HG03039 (cell line): Measurements from ENCODE around the gene MUC2.
"Not testable (repeated sequence)": the region's sequence is repeated elsewhere in the genome, so short reads cannot be mapped to it uniquely, and the experiment has no call there.

Source experiments
- ATAC-seq: cut with Tn5 transposase; IDR thresholded peaks from one replicate; pipeline ENCODE4 v1.9.1; 2021; ENCODE audit warnings: mild to moderate bottlenecking, moderate library complexity; ENCODE audit not compliant: unreplicated experiment

Gene MUC2

DNA sequence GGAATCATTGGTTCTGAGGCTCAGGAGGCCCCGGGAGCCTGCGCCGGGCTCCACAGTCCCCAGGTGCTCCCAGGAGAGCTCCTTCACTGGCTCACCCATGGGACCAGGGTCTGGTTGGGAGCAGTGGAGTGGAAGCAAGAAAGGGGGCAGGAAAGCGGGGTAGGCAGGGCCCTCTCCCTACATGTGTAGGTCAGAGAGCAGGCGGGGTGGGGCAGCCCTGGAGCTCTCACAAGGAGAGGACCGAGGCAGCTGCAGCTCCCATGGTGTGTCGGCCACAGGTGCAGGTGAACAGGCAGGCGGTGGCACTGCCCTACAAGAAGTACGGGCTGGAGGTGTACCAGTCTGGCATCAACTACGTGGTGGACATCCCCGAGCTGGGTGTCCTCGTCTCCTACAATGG is 28.3 kb downstream of the MUC2 start:
- no peak for ATAC-seq

DNA sequence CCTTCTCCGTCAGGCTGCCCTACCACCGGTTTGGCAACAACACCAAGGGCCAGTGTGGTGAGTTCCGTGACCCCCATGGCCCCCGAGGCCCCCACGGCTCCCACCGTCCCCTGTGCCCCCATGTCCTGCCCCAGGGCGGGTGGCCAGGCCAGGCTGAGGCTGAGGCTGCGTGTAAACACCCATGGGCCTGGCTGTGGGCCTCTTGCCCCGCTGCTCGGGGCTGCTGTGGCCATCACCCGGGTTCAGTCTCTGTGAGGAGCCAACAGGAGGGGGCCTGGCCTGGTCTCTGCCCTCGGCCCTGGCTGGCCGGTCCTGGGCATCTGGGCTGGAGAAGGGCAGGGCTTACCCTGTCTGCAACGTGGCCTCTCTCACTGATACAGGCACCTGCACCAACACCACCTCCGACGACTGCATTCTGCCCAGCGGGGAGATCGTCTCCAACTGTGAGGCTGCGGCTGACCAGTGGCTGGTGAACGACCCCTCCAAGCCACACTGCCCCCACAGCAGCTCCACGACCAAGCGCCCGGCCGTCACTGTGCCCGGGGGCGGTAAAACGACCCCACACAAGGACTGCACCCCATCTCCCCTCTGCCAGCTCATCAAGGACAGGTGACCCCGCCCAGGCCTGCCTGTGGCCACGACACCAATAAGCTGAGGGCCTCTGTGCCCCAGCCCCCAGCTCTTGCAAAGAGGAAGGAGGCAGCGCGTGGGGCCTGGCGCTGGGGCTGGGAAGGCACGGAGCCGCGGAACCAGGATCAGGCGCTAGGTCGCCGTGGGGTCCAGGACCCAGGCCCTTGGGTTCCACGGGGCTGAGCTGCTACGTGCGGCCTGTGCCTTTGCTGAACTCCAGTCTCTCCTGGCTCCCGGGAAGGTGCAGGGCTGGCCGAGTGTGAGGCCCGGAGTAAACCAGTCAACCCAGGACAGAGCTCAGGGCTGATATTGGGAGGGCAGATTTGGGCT is 29.0 kb downstream of the MUC2 start:
- no peak for ATAC-seq

DNA sequence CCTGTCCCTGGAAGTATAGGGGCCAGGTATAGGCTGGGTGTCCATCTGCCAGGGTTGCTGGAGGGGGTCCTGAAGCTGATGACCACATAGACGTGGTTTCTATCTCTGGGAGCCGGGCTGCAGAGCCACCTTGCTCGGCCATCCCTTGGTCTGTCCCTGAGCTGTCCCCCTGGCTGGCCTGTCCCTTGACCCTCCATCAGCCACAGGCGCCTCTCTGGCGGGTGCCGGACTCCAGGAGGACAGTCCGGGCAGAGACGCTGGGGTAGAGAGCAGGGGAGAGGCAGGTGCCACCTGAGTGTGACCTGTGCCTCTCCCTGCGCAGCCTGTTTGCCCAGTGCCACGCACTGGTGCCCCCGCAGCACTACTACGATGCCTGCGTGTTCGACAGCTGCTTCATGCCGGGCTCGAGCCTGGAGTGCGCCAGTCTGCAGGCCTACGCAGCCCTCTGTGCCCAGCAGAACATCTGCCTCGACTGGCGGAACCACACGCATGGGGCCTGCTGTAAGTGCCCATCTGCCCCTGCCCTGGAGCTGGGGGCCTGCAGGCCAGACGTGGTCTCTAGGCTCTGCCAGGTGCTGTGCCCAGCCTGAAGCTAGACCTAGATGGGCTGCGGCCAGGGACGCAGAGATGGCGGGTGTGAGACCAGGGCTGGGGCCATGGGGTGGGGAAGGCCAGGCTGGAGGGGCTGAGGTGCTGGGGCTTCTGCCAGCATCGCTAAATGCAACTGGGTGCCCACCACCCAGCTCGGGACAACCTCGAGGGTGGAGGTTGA is 29.9 kb downstream of the MUC2 start:
- ATAC-seq, result no peak

DNA sequence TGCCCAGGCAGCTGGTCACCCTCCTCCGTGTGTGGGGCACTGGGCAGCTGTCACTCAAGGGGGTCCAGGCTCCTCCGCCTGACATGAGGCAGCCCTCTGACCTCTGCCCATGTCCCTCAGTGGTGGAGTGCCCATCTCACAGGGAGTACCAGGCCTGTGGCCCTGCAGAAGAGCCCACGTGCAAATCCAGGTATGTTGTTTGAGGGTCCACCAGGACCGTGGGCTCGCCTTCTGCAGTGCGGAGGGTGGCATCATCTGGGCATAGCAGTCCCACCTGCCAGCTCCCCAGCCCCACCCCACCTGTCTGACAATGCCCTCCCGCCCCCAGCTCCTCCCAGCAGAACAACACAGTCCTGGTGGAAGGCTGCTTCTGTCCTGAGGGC is 30.5 kb downstream of the MUC2 start:
- no peak for ATAC-seq

DNA sequence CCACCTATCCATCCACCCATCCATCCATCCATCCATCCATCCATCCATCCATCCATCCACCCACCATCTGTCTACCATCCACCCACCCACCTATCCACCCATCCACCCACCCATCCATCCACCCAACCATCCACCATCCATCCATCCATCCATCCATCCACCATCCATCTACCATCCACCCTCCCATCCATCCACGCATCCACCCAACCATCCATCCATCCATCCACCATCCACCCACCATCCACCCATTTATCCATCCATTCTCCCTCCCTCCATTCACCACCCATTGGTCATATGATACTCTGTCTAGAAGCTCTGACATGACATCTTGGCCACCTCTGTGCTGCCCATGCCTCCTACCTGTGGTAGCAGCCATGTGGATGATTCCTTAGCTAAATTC is 31.7 kb downstream of the MUC2 start:
- no peak for ATAC-seq

DNA sequence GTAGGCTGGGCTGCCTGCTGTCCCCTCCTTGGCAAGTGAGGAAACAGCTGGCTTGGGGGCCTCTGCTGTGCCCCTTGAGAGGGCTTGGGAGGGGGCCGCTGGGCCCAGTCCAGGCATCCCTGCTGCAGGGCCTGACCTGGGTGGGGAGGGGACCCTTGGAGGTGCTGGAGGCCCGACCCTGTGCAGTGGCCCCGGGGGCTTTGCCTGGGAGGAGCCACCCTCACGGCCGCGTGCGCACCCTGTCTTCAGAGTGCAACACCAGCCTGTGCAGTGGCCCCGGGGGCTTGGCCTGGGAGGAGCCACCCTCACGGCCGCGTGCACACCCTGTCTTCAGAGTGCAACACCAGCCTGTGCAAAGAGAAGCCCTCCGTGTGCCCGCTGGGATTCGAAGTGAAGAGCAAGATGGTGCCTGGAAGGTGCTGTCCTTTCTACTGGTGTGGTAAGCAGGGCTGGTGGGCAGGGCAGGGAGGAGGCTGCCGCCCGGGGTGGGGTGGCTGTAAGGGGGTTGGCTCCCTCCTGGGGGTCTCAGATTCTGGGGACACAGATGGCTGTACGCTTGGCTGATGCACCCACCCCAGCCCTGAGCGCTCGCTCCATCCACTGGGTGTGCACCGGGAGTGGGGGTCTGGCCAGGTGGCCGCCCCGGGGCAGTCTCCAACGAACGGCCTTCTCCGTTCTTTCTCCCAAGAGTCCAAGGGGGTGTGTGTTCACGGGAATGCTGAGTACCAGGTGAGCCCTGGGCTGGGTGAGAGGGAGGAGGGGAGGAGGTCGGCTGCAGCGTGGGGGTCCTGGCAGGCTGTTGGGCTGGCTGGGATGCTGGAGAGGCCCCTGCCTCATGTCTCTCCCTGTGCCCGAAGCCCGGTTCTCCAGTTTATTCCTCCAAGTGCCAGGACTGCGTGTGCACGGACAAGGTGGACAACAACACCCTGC is 32.9 kb downstream of the MUC2 start:
- no peak for ATAC-seq

DNA sequence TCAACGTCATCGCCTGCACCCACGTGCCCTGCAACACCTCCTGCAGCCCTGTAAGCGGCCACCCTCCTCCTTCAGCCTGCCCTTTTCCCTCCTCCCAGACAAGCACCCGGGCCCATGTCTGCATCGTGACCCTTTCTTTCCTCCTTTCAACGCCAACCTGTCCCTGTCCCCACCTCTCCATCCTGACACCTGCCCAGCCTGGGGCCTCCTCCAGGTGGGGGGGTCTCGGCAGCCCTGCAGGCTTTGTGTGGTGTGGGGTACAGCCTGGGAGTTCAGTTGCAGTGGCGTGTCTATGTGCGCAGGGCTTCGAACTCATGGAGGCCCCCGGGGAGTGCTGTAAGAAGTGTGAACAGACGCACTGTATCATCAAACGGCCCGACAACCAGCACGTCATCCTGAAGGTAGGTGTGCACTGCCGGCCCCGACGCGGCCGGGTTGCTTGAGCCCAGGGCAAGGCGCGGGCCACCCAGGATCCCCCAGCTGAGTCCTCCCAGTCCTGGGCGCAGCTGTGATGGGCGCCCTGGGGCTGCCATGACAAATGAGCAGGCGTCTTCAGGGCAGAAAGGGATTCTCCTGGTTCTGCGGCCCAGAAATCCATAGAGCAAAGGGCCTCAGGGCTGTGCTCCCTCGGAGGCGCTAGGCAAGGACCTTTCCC is 33.7 kb downstream of the MUC2 start:
- ATAC-seq, result no peak

DNA sequence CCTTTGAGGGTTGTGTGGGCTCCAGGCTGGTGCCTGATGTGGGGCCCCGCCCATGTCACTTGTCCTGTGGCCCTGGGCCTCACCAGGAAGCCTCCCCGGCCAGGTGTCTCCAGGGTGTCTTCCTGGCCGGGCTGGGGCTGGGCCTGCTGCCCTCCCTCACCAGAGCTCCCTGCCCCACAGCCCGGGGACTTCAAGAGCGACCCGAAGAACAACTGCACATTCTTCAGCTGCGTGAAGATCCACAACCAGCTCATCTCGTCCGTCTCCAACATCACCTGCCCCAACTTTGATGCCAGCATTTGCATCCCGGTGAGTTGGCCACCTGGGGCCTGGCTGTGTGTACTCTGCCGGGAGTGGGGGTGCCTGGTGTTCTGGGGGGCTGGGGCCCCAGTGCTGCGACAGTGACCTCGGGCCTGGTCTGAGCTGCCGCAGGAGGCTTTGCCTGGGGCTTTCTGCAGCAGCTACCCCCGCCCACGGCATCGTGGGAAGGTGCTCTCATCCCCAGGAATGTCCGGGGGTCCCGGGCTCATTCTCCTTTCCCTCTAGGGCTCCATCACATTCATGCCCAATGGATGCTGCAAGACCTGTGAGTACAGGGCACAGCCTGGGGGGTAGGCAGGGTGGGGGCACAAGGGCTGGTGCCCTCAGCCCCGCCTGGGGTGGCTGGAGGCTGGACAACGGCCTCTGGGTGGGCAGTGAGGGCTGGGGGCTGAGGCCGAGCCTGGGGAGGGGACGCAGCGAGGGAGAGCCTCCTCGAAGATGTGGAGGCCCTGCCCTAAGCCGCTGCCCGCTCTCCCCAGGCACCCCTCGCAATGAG is 34.6 kb downstream of the MUC2 start:
- no peak for ATAC-seq

DNA sequence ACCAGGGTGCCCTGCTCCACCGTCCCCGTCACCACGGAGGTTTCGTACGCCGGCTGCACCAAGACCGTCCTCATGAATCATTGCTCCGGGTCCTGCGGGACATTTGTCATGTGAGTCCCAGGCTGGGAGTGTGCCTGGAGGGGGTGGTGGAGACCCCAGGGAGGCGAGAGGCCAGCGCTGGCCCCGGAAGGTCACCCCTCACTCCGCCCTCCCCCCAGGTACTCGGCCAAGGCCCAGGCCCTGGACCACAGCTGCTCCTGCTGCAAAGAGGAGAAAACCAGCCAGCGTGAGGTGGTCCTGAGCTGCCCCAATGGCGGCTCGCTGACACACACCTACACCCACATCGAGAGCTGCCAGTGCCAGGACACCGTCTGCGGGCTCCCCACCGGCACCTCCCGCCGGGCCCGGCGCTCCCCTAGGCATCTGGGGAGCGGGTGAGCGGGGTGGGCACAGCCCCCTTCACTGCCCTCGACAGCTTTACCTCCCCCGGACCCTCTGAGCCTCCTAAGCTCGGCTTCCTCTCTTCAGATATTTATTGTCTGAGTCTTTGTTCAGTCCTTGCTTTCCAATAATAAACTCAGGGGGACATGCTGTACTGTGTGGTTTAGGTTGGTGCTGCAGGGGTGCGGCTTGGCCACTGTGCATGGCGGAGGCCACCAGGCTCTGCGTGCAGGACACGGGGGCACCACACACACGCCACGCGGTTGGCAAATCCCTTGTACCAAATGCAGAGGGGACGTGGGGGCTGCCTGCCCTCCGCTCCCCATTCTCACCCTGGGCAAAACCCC is 35.4 kb downstream of the MUC2 start:
- no peak for ATAC-seq

DNA sequence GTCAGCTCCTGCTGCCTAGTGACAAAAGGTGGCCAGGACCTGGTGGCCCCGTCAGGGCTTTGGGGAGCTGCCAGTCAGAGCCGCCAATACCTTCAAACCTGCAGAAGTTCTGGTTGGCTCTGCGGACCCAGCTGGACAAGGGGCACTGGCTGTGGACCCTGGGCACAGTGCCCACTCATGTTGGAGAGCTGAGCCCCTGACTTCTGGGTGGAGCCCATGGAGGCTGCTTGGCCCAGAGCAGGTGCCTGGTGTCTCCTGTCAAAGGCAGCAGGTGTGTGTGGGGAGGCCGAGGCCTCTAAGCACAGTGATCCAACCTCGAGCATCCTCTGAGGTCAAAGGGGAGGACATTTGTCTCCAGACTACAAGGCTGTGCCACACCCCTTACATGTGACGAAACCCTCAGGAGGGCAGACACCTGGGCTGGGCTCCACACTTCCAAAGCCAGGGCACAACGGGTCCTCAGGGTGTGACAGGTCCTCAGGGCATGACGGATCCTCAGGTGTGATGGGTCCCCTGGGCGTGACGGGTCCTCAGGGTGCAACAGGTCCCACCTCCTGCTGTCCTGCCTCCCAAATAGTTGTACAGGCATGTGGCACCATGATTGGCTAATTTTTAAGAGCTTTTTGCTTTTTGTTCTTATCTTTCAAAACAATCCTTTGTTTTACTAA is 37.0 kb downstream of the MUC2 start:
- ATAC-seq, result no peak

DNA sequence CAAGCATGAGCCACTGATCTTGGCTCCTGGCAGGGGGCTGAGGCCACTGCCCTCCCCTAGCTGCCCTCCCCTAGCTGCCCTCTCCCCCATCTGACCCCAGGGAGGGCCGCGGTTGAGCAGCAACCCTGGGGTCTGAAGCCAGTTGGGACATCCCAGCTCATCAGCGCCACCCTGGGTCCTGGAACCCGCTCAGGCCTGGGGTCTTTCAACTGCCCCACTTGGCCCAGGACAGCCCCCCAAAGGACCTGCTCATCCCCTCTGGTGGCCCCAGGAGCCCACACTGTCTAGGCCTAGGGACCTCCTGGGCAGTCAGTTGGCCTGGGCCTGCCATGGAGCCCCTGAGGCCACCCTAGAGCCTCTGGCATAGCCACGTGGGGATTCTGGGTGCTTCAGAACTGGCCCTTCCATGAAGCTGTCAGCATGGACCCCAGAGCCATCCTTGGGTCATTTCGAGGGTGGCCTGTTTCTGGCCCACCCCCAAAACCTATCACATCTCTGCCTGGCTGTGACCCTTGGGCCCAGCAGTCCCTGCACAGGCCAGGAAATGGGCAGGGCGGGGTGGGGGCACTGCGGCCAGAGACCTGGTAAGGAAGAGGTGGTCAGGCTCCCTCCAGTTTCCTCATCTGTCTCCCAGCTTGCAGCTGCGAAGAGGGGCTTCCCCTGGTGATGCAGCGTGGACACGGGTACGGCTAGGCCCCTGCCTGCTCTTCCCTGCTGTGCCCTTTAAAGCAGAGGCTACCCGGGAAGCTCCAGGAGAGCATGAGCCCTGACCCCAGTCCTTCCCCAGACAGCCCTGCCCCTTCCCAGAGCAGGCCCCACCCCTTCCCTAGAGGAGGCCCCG is 37.9 kb downstream of the MUC2 start:
- no peak for ATAC-seq

DNA sequence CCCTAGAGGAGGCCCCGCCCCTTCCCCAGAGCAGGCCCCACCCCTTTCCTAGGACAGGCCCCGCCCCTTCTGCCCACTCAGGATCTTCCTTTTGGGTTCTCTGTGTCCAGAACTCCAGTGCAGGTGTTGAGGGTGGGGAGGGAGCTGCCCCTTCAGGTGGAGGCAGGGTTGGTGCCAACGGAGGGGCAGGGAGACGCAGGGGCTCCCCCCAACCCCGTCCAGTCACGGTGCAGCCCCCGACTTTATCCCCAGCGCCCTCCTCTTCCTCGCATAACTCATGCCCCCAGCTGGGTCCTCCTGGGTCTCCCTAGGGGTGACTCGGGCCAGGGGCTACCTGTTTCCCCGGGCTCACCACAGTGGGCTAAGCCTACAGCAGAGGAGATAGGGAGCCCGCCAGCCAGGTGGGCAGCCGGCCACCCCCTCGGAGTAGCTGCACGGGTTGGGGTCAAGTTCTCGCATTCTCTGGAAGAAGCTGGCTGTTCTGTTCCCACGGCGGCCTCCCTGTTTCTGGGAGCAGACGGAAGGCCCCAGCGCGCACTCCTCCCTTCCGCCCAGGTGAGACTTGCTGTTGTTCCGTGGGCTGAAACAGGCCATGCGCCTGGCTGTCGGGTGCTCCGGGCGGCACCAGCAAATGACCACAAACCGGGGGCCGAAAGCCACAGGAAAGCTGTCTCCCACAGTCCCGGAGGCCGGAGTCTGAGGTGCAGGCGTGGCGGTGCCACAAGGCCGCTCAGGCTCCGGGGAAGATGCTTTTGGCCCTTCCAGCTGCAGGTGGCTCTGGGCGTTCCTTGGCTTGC is 38.9 kb downstream of the MUC2 start:
- no peak for ATAC-seq

DNA sequence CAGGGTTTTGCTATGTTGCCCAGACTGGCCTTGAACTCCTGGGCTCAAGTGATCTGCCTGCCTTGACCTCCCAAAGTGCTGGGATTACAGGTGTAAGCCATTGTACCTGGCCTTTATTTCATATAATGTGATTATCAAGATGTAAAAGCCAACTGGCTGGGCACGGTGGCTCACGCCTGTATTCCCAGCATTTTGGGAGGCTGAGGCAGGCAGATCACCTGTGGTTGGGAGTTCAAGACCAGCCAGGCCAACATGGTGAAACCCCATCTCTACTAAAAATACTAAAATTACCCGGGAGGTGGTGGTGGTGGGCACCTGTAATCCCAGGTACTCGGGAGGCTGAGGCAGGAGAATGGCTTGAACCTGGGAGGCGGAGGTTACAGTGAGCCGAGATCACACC is 40.6 kb downstream of the MUC2 start:
- not testable (repeated sequence) for ATAC-seq

DNA sequence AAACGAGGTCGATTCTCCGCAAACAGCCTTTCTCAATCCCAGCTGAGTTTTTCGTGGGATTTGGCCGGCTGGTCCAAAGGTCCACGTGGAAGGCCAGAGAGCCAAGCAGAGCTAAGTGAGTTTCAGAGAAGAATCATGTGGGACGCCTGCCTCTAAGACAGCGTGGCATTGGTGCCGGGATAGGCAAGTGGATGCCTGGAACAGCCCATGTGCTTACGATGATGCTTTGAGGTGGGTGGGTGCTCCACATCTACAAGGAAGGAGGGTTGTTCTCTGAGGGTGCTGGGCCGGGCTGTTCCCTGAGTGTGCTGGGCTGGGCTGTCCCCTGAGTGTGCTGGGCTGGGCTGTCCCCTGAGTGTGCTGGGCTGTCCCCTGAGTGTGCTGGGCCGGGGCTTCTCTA is 41.4 kb downstream of the MUC2 start:
- no peak for ATAC-seq

DNA sequence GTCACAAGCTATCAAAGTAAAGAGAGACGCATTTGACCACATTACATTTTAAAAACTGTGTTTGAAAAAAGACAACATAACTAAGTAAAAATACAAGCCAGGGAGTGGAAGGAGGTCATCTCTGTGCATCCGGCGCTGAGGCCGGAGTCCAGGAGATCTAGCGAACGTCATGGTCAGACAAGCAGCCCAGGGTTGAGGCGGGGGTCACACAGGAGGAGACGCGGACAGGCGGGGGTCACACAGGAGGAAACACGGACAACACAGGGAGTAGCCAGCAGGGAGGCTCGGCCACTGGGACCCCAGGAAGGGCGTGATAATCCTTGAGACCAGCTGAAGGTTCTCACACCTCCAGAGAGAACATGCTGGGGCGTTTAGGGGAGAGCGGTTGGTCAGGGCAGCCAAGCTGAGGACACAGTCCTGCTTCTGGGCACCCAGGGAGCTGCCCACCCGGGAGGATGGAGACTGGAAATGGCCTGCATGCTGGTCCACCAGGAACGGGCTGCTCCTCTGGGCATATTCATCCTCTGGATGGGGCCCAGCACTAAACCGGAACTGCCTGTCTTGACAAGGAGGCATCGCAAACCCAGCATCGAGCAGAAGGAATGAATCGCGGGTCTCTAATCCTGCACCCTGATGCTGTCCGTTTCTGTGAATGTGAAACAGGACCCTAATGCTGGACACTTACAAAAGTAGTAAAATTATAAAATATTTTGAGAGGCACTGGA is 42.2 kb downstream of the MUC2 start:
- ATAC-seq, result no peak

DNA sequence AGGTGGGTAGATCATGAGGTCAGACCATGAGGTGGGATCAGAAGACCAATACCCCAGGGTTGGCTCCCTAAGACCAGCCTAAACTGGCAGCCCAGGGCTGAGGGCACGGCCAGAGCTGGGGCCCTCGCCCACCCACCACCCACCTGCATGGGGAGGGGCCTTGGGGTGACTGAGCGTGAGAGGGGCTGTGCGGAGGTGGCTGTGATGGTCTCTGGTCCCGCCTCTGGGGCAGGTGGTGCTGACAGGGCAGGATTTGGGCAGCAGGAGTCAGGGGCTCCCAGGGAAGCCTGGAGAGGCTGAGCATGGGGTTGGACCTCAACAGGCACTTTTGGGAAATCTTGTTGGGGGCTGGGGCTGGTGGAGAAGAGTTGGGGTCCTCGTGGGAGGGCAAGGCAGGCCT is 43.3 kb downstream of the MUC2 start:
- no peak for ATAC-seq
